NCI-H2081 treated with DMSO at 0.1 percent for 48 hours (cell line): ENCODE measurements around the gene R3HDM2.

Experiments
- DNase-seq: peaks from one replicate; lab custom pipeline; 2025; lab: John Stamatoyannopoulos, UW

R3HDM2 gene

DNA sequence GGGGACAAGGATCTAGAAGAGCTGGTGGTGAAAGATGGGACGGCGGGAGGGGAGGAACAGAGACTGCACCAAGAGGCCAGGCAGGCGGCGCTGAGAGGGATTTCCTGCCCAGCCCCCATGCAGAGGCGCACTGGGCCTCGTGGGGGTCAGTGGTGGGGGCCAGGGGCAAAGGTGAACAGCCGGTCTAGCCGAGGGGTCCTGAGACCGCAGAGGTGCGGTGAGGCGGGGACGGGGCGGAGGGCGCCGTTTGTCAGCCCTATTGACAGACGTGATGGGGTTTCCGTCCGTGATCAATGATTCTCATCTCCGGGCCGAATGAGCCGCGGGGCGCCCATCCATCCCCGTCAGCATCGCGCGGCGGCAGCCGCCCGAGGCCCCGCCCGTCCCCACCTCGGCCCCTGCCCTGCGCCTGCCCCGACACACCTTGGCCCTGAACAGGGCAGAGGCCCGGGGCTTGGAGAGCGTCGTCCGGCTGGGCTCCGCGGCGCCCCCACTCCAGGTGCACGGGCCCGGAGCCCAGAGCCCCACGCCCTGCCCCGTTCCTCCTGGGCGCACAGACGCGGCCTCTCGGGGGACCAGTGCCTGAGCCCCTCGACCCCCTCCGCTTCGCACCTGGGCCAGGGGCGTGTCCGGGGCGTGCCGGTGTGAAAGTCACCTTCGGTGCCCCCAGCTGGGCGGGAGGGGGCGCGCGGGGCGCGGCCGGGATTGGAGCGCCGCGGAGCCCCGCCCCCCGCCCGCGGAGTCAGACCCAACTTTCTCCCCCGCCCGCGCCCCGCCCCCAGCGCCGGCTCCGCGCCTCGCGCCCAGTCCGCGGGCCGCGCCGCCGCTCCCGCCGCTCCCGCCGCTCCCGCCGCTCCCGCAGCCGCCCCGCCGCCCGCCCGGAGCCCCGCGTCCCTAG is 214.6 kb downstream of the R3HDM2 start, which contains the start of gene NXPH4:
NXPH4 (plus strand) TSS at position 781 of the 898 bp plus-strand sequence. CDS start 176 bp downstream, outside the sequence.
- DNase-seq: no peak

DNA sequence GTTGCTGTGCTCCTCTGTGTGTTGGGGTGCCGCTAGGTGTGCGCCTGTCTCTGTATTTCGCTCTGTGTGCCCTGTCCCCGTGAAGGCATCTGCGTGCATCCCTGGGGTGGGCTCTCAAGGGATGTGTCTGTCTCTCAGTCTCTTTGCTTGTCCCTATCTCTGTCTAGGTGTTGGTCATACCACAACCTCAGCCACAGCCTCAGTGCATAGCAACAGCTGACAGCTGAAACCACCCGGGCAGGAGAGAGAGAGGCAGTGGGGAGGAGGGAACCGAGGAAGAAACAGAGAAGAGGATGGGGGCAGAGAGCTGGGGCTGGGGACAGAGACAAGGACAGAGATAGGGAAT is 215.2 kb downstream of the R3HDM2 start:
- DNase-seq: no peak

DNA sequence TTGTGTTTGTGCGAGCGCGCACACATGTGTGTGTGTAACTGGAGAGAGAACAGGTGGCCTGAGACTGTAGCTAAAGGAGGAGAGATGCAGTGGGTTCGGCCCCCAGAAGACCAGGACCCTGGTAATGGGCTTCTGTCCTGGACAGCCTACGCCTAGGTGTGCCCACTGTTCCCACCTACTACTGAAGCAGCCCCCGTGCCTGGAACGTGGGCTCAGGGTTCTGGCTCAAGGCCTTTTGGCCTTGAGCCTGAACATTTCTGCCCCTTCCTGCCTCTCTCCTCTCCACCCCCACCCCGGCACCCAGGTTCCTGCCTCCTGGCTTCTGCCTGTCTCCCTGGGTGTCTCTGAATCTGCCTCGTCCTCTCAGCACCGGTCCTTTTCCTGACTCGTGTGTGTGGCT is 215.8 kb downstream of the R3HDM2 start:
- DNase-seq: no peak

DNA sequence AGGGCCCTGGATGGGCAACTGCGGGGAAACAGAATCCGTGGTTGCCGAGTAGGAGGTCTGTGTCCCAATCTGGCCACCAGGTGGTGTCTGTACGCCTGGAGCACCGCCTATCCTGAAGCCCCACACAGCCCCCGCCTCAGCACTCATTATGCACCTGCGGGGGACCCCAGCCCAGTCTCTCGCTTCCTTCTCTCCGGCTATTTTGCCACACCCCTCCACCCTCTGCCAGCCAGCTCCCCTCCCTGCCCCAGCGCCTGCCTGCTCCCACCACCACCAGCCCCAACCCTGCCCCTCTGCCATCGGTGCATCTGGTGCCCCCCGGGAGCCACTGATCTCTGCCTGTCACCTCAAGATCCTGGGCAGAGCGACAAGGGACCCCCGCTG is 216.5 kb downstream of the R3HDM2 start:
- DNase-seq: no peak

DNA sequence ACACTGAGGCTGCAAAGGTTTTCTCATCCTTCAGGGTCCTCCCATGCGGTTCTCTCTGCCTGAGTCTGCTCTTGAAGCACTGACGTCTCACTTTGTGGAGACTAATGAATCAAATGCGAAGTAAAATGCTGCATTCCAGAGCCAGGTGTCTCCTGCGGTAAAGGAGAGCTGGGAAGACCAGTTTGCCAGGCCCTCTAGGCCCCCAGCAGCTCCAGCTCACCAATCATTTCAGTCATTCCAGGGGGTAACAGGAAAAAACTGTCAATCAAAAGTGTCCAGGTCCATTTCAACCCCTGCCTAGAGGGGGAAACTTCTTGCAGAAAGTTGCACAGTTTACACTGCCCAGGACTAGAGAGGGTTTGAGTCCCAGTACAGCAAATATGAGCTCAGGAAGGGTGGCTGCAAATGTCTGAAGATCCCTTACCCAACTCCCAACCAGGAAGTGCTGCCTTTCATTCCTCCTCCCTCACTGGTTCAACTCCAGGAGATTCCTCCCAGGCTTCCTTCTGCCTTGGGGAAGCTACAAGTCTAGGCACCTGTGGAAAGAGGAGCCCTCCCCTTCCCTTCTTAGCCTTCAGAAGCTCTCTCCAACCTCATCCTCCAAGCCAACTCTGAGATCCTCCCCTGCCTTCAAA is 217.0 kb downstream of the R3HDM2 start:
- no peak for DNase-seq

DNA sequence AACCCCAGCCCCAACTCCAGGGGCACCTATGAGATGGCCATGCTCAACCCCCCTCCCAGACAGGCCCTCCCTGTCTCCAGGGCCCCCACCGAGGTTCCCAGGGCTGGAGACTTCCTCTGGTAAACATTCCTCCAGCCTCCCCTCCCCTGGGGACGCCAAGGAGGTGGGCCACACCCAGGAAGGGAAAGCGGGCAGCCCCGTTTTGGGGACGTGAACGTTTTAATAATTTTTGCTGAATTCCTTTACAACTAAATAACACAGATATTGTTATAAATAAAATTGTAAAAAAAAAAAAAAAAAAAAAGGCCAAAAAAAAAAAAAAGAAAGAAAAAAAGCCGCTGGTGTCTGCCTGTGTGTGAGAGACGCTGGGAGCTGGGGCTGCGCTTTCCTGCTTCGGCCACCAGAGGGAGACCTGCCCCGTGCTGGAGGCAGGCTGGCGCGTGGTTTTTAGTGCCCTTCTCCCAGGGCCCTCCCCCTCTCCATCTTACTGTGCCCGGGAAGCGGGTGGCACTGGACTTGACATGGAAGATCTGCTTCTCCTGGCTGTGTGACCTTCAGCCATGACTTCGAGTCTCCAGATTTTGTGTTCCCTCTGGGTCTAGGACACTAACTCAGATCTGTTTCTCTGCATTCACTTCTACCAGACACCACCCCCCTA is 217.7 kb downstream of the R3HDM2 start:
- peak; percentile 54 for DNase-seq

DNA sequence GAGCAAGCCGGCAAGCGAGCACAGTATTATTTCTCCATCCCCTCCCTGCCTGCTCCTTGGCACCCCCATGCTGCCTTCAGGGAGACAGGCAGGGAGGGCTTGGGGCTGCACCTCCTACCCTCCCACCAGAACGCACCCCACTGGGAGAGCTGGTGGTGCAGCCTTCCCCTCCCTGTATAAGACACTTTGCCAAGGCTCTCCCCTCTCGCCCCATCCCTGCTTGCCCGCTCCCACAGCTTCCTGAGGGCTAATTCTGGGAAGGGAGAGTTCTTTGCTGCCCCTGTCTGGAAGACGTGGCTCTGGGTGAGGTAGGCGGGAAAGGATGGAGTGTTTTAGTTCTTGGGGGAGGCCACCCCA is 218.2 kb downstream of the R3HDM2 start:
- DNase-seq: no peak

DNA sequence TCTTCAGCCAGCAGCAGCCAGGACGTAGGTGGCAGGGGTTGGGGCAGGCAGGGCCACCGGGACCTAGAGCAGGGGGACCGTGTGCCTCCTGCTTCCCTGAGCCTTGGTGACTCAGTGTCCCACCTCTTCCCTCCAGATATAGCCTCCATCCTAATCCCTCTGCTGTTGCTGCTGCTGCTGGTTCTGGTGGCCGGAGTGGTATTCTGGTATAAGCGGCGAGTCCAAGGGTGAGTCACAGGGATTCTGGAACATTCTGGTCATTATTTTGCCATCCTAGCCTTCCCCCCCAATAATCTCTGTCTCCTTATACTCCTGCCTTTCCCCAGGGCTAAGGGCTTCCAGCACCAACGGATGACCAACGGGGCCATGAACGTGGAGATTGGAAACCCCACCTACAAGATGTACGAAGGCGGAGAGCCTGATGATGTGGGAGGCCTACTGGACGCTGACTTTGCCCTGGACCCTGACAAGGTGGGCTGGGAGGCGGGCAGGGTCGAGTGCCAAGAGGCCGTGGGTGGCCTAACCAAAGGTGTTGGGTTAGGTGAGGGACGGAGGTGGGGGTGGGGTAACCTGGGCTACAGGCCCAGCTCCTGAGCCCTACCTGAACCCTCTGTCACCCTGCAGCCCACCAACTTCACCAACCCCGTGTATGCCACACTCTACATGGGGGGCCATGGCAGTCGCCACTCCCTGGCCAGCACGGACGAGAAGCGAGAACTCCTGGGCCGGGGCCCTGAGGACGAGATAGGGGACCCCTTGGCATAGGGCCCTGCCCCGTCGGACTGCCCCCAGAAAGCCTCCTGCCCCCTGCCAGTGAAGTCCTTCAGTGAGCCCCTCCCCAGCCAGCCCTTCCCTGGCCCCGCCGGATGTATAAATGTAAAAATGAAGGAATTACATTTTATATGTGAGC is 218.8 kb downstream of the R3HDM2 start:
- no peak for DNase-seq

DNA sequence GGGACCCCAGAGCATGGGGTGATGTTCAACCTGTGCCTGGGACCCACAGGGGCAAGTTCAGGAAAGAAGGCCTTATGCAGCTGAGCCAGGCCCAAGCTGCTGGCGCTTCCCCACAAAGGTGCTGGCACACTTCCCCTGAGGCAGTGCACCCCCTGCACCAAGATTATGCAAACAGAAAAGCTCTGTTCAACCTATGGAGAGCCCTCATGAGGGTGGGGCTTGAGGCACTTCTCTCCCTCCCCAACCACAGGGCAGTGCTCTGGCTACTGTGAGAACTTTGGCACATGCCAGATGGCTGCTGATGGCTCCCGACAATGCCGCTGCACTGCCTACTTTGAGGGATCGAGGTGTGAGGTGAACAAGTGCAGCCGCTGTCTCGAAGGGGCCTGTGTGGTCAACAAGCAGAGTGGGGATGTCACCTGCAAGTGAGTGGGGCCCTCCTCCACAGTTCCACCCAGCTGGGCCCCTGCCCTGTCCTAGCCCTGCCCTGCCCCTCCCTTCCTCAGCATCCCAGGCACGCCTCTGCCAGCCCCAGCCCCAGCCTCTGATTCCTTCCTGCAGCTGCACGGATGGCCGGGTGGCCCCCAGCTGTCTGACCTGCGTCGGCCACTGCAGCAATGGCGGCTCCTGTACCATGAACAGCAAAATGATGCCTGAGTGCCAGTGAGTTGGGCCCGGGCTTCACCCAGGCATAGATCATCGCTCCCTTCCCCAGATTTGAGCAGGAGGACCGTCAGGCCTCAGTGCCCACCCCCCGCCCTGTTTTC is 219.7 kb downstream of the R3HDM2 start:
- no peak for DNase-seq

DNA sequence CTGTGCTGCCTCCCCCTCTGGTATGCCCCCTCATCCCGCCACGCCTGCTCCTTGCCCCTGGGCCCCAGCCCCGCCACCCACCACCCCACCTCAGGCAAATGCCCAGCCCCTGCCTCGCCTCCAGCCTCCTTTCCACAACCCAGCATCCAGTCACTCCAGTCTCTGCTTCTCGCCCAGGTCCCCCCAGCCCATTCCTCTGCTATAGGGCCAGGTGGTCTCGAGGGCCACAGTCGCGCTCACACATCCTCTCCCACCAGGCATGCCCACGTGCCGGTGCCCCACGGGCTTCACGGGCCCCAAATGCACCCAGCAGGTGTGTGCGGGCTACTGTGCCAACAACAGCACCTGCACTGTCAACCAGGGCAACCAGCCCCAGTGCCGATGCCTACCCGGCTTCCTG is 220.4 kb downstream of the R3HDM2 start:
- no peak for DNase-seq

DNA sequence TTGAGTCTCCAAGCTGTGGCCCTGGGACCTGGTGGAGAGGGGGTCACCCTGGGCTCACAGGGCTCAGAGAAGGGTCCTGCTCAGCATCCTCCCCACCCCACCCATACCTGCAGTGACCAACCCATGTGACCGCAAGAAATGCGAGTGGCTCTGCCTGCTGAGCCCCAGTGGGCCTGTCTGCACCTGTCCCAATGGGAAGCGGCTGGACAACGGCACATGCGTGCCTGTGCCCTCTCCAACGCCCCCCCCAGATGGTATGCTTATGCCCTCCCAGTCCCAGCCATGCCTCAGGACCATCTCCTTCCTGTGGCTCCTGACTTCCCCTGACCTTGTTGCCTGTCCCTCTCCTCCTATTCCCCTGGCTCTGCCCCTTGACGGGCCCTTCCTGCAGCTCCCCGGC is 220.9 kb downstream of the R3HDM2 start:
- no peak for DNase-seq

DNA sequence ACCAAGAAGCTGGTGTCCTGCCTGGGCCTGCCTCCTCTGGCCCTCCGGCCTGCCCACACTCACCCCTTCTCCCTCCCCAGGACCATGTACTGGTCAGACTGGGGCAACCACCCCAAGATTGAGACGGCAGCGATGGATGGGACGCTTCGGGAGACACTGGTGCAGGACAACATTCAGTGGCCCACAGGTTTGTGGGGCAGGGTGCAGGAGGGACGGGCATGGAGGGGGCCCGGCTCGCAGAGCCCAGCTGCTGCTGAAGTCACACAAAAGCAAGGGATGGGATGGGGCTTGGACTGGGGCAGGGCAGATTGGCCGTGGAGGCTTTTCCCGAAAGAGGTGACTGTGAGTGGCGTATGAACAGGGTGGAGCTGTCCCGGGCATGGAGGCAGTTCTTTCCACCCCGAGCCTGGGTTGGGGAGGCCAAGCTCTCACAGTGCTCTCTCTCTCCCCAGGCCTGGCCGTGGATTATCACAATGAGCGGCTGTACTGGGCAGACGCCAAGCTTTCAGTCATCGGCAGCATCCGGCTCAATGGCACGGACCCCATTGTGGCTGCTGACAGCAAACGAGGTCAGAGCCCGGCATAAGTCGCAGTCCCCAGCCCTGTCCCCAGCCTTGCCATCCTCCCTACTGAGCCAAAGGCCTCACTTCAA is 222.1 kb downstream of the R3HDM2 start:
- no peak for DNase-seq

DNA sequence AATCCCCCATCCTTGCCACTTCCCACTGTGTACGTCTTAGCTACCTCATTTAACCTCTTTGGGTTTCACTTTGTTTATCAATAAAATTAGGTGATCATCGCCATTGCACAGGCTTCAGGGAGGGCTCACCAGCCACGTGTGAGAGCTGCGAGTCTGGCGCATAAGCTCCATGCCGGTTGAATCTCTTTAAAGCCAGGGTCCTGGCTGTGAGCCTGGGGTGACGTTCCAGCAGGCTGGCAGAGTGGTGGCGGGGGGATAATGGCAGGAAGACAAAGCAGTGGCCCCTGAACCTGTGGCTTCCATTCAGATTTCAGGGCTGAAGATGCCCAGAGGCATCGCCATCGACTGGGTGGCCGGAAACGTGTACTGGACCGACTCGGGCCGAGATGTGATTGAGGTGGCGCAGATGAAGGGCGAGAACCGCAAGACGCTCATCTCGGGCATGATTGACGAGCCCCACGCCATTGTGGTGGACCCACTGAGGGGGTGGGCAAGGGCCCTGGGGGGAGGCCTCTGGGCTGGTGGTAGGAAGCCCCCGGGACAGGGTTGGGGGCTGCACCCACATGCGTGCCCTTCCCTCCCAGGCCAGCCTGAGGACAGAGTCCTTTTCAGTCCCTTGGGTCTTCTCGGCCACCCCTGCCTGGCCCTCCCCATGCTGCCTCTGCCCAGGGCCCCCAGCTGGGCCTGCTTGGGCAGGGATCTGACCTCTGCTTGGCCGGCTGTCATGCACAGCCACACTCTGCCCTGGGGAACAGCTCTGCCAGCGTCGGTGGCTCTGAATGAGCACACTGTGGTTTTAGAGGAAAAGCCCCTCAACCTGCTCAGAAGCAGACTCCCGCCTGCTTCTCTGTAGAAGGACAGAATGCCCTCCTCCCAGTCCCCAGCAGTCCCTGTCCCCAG is 222.9 kb downstream of the R3HDM2 start:
- DNase-seq: no peak

DNA sequence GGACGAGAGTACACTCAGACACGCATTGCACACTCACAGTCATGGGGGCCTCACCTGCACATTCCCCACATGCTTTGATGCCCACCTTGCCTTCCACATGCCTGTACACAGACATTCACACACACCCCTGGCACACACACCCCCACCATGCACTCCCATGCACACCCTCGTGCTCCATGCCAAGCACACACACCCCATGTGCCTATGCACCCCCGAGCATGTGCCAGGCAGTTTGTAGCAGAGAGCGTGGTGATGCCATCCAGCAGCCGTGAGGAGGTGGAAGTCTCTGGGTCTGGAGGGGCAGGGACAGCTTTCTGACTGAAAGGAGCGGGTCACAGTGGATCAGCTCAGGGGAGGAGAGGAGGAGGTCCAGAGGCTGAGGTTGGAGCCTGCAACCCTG is 224.9 kb downstream of the R3HDM2 start:
- DNase-seq: no peak

DNA sequence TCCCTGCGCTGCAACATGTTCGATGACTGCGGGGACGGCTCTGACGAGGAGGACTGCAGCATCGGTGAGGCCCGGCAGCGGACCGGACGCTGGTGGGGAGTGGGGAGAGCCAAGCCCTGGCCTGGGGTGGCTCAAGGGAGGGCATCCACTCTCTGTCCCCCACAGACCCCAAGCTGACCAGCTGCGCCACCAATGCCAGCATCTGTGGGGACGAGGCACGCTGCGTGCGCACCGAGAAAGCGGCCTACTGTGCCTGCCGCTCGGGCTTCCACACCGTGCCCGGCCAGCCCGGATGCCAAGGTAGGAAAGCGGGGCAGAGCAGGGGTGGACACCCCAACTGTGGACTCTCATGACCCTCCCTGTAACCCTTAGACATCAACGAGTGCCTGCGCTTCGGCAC is 225.7 kb downstream of the R3HDM2 start:
- DNase-seq: no peak

DNA sequence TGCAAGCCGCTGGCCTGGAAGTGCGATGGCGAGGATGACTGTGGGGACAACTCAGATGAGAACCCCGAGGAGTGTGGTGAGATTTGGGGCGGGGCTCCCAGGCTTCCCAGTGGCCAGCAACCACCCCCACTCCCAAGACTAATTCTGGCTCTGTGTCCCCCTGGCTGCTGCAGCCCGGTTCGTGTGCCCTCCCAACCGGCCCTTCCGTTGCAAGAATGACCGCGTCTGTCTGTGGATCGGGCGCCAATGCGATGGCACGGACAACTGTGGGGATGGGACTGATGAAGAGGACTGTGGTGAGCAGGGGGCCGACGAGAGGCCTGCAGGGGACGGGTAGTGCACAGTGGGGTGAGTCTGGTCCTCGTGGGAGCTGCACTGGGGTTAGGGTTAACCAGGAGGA is 226.4 kb downstream of the R3HDM2 start:
- no peak for DNase-seq

DNA sequence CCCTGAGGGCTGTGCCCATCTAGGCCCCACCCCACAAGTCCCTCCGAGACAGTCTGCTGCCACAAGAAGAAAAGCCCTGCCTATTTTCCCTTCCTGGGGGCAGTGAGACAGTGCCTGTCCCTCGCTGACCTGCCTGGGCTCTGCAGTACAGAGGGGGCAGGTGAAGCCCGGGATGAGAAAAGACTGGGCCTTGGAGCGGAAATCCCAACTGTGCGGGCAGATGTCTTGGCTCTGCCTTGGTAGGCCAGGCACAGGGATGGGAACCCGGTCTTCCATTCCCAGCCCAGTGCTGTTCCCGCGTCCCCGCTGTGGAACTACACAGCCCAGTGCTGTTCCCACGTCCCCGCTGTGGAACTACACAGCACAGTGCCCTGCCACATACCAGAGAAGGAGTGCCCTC is 227.1 kb downstream of the R3HDM2 start:
- DNase-seq: no peak
